GM21367 (cell line): ENCODE data around the gene TMEM169.

Experiments
- ATAC-seq: cut with Tn5 transposase; IDR thresholded peaks from one replicate; pipeline ENCODE4 v1.9.1; 2021; ENCODE audit not compliant: unreplicated experiment

Gene TMEM169

GRCh38 chr2:216103213-216103612 is 21.5 kb downstream of the TMEM169 start:
- no peak for ATAC-seq

GRCh38 chr2:216104691-216105090 is 23.0 kb downstream of the TMEM169 start:
- ATAC-seq, result no peak

DNA sequence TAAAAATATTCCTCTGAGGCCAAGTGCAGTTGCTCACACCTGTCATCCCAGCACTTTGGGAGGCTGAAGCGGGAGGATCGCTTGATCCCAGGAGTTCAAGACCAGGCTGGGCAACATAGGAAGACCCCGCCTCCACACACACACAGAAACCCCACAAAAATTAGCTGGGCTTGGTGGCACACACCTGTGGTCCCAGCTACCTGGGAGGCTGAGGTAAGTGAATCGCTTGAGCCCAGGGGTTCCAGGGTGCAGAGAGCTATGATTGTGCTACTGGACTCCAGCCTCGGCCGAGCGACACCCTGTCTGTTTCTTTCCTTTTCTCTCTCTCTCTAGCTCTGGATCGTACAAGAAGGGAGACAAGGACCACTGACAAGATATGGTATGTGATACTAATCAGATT is 25.6 kb downstream of the TMEM169 start:
- no peak for ATAC-seq

DNA sequence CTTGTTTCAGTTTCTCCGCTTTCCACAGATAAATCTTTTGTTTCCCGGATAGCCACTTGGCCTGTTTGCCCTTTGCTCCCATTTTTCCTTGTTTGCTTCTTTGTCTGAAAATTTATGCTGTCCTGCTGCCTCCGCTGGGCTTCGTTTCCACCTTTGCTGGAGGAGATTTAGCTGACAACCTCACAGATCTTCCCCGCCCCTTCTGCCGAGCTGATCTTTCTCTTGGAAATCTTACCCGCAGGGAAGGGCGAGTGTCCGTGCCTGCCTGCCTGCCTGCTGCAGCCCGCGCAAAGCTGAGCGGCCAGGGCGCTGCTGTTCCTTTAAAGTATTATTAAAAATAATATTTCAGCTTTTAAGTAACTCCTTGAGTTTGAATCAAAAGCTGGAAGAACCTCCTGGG is 26.0 kb downstream of the TMEM169 start:
- no peak for ATAC-seq

GRCh38 chr2:216108310-216108966 is 26.7 kb downstream of the TMEM169 start:
- no peak for ATAC-seq

DNA sequence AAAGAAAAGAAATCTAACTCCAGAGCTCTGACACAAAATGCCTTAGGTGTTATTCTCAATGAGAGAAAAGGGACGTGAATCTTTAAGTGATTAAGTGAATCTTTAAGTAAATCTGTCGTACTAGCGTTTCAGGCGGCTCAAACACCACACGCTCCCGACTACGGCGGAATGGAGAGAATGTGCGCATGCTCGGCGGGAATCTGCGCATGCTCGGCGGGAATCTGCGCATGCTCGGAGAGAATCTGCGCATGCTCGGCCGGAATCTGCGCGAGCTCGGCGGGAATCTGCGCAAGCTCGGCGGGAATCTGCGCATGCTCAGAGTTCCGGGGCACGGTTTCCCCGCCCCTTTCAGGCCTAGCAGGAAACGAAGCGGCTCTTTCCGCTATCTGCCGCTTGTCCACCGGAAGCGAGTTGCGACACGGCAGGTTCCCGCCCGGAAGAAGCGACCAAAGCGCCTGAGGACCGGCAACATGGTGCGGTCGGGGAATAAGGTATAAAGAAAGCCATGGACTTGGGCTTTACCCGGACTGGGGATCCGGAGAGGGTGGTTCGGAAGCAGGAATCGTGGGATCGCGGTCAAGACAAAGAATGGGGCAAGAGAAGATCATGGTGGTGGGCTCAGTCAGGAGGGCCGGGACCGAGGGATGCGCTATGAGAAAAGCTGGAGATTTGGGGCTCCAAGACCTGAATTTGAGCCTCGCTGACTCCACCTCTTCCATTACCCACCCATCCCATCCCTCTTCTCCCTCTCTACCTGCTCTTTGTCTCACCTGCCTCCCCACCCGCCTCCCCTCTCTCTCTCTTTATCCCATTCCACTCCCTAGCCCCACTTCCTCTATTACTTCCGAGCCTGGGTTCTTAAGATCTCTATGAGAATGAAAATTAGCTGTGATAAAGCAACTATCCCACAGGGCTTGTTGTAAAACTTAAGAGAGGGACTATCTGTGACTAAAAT is 27.5 kb downstream of the TMEM169 start, which contains the start of gene XRCC5:
XRCC5 (plus strand) TSS at position 382 of the 955 bp plus-strand sequence; CDS start at position 471, 89 bp downstream.
- ATAC-seq, result peak; percentile 42

- ATAC-seq, result no peak
These were observed 28.4 kb downstream of the TMEM169 start for GRCh38 chr2:216109962-216110614.

GRCh38 chr2:216110620-216111019 is 28.9 kb downstream of the TMEM169 start:
- no peak for ATAC-seq

- no peak for ATAC-seq
These were observed 29.4 kb downstream of the TMEM169 start for GRCh38 chr2:216111122-216111521.

DNA sequence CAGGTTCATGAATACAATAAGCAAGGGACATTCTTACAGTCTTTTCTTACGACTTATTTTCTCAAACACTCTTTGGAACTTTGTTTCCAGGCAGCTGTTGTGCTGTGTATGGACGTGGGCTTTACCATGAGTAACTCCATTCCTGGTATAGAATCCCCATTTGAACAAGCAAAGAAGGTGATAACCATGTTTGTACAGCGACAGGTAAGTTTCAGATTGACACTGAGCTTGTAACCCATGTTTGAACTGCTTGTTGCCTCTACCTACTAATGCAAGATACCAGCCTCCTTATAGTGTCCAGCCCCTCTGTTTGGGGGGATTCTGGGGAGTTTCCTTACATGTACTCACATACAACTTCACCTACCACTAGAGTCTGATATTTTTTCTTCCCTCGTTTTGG is 31.2 kb downstream of the TMEM169 start:
- ATAC-seq, result no peak

- peak; percentile 73 for ATAC-seq
These were observed 31.9 kb downstream of the TMEM169 start for GRCh38 chr2:216113572-216113971.

GRCh38 chr2:216114382-216114713 is 32.6 kb downstream of the TMEM169 start:
- ATAC-seq, result no peak

DNA sequence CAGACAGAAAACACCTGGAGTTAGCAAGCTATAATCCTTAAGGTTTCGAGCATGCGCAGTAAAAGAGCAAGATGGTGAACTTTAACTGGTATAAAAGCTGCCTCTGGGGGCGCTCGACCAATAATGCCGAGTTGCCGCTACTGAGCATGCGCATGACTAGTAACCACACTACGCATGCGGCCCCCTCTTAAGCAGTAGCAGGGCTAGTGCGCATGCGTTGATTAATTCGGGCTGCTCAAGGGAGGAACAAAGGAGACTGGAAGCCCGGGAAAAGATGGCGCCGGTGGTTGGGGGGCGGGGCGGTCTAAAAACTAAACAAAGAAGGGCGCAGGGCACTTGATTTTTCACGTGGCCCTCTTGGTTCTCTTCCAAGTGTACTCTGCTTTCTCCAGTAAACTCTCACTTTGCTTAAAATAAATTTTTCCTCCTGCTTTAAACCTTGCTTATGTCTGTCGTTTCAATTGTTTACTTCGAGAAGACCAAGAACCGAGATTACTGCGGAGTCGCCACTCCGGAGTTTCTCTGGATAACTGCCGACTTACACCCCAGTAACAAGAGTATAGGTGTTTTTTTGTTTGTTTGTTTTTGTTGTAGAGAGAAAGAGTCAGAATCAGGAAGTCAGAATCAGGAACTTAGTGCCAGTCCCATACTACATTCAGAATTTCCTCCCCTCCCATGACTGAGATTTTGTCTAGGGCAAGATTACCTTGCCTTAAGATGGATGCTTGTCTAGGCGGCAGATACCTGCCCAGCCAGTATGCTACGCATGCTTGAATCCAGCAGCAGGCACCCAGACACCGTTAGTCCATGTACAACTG is 33.2 kb downstream of the TMEM169 start:
- ATAC-seq, result peak; percentile 30

- no peak for ATAC-seq
These were observed 34.7 kb downstream of the TMEM169 start for GRCh38 chr2:216116418-216116817.

- no peak for ATAC-seq
These were observed 36.0 kb downstream of the TMEM169 start for GRCh38 chr2:216117561-216118340.

DNA sequence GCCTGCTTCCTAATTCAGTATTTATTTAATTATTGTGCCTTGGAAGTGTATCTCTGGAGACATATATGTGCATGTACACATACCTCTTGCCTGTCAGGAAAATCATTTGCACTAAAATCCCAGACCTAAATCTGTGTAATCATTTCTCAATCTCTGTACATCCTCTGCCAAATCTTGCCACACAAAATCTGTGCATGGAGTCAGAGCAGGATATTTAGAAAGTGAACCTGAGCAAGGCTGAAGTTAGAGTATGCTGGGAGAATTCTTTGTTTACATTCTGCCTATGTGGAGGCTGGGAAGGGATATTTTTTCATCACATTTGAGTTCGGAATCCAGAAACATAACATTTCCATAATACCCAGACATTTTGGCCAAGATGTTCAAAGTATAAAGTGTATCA is 36.8 kb downstream of the TMEM169 start:
- ATAC-seq, result no peak

DNA sequence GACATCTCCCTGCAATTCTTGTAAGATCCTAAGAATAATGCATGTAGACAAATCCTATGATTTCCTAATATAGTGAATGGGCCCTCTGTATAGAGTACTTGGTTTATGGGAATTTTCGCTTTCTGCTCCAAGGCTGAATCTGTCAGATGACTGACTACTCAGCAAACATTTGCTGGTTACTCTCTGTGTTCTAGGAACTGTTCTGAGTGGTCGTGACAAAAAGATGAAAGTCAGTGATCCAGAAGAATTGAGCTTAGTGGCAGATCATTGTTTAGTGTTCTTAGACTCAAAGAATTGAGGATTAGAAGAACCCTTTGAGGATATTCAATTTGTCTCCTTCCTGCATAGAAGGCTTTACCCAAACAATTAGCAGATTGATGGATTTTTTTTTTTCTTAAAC is 37.4 kb downstream of the TMEM169 start:
- no peak for ATAC-seq

DNA sequence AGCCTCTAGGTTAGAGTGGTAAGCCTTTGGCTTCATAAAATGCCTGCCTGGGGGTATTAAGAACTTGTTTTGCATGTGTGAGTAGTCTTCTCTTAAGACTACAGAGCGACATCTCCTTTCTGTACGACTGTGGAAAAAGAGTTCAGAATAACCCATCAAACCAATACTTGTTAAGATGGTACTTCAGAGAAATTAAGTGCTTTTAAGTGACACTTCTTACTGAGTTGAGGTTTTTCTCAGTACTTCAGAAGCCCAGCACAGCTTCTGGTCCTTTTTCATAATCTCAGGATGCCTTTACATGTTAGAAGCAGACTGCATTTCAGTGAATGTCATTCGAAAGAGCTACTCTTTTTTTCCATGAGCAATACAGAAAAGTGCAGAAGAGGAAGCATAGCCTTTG is 38.3 kb downstream of the TMEM169 start:
- no peak for ATAC-seq

DNA sequence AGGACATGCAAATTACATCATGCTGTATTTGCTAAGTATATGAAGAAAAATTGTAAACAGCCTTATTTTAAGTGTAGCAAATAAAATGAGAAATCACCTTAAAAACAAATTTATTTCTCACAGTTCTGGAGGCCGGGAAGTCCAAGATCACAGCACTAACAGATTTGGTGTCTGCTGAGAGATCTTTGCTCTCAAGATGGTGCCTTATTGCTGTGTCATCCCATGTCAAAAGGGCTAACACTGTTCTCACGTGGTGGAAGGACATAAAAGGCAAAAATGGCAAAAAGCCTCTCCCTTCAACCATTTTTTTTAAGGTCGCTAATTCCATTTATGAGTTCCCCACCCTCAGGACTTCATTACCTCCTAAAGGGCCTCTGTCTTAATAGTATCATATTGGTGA is 39.5 kb downstream of the TMEM169 start:
- no peak for ATAC-seq

- no peak for ATAC-seq
These were observed 45.2 kb downstream of the TMEM169 start for GRCh38 chr2:216126943-216127342.
